ENCODE results near the gene RDH13.
"Not testable (repeated sequence)": the region's sequence is repeated elsewhere in the genome, so short reads cannot be mapped to it uniquely, and the experiment has no call there.

The RDH13 gene

DNA sequence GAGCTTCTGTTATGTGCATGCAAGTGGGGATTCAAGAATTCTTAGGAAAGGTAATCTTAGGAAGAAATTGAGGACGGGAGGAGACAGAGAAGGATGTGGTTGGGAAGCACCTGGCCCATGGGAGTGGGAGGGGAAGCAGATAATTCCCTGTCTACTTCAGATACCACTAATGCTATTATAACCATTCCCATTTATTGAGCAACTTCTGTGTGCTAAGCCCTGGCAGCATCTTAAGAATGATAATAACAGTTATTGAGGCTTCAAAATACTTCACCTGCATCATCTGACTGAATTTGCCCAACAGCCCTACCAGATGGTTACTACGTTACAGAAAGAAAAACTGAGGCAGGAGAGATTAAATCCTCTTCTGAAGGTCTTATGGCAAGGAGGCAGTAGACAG, 14.2 kb upstream of the RDH13 start:
- DNase-seq (ENCODE audit: low read depth in 2 of 2): no peak

DNA sequence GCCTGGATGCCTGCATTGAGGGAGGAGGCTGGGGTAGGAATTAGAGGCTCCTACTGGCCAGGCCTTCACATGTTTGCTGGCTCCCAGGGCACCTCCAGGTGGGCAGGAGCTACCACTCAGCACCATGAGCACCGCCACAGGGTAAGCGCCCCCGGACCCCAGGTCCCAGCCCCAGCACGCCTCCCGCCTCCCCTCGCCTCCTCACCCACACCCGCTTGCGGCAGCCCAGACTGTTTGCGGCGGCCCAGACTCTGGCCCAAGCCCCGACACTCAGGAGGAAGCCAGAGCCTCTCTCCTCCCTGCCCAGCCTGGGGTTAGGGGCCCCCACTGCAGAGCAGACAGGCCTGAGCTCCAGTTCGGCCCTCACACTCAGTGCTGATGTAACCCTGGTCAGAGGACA, 13.4 kb upstream of the RDH13 start:
- DNase-seq (ENCODE audit: low read depth in 2 of 2): no peak

DNA sequence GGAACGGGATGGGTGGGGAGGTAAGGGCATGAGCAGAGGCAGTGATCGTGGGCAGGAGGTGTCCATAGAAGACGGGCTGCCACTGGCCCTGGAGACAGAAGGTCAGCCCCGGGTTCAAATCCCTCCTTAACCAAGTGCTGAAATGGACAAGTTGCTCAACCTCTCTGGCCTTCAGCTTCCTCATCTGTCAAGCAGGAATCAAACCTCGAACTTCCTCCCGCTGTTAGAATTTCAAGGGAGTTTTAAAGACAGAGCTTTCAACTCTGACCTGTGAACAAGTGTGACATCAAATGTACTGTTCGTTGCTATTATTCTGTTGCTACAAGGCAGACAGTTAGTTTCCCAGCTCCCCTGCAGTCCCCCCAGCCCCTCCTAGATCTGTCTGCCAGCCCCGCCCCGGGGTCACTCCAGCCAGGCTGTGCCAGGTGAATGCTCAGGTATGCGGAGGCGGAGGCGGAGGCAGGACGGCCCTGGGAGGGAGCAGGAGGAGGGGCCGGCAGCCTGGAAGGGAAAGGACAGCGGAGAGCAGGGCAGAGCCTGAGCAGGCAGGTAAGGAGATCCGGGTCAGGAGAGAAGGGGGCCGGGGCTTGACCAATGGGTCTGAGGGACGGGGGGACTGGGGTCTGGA, 12.5 kb upstream of the RDH13 start, which contains the start of gene EPS8L1:
EPS8L1 (plus strand) TSS at position 499 of the 628 bp plus-strand sequence. CDS start 576 bp downstream, outside the sequence.
- DNase-seq (ENCODE audit: low read depth in 2 of 2): no peak

DNA sequence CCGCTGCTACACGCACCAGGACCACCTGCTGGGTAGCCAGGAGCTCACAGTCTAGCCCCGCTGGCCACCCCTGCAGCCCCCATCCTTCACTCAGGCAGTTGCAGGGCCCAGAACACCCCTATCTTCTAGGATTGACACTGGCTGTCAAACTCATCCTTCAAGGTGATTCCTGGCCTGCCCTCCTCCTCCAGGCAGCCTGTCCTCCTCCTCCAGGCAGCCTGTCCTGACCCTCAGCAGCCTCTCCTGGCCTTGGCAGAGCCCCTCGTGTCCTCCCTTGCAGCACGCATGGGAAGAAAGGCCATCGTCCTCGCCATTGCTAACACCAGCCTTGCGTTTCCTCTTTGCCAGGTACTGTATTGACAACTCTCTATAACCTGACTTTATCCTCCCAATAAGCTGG, 9.0 kb upstream of the RDH13 start:
- no peak for DNase-seq (ENCODE audit: low read depth in 2 of 2)

DNA sequence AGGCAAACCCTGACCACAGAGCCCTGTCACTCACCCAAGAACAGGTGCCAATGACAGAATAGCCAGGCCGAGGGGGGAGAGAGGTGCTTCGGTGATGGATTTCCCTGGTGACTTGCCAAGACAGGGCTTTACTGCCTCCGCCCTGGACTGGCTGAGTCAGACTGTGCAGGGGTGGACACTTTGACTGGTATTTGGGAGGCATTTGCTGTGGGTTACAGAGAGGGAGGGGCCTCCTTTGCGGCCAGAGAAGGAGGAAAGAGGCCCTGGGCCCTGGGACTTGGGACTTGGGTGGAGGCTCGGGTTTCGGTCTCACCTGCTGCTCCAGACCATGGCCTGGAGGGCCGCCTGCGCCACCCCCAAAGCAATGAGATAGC, 8.2 kb upstream of the RDH13 start:
- no peak for DNase-seq (ENCODE audit: low read depth in 2 of 2)

DNA sequence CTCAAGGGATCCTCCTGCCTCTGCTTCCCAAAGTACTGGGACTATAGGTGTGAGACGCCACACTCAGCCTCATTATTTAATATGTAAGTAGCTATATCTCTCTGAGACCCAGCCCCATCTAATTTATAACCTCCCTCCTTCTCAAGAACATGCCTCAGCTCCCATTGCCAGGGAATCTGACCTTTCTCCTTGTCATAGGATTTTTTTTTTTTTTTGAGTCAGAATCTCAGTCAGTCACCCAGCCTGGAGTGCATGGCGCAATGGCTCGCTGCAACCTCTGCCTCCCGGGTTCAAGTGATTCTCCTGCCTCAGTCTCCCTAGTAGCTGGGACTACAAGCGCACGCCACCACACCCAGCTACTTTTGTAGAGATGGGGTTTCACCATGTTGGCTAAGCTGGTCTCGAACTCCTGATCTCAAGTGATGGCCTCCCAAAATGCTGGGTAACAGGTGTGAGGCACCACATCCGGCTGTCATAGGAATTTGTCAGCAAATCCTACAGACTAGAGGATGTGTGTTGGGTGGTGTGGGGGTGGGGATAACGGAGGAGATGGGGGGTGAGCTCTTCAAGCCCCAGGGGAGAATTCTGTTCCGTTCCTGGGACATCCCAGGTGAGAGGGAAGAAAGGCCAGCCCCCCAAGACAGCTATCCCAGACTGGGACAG, 7.6 kb upstream of the RDH13 start:
- no peak for DNase-seq (ENCODE audit: low read depth in 2 of 2)

DNA sequence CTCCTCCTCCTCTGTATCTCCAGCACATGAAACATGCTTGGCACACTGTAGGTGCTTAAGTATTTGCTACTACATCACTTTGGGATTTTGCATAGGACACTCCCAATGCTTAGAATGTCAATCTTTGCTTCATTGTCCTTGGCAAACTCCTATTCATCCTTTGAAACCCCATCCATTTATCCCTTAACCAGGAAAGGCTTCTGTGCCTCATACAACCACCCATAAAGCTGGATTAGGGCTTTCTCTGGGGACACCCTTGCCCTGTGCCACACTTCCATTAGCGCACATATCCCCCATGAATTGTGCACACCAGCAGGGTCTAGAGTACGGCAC, 6.9 kb upstream of the RDH13 start:
- DNase-seq (ENCODE audit: low read depth in 2 of 2): no peak

DNA sequence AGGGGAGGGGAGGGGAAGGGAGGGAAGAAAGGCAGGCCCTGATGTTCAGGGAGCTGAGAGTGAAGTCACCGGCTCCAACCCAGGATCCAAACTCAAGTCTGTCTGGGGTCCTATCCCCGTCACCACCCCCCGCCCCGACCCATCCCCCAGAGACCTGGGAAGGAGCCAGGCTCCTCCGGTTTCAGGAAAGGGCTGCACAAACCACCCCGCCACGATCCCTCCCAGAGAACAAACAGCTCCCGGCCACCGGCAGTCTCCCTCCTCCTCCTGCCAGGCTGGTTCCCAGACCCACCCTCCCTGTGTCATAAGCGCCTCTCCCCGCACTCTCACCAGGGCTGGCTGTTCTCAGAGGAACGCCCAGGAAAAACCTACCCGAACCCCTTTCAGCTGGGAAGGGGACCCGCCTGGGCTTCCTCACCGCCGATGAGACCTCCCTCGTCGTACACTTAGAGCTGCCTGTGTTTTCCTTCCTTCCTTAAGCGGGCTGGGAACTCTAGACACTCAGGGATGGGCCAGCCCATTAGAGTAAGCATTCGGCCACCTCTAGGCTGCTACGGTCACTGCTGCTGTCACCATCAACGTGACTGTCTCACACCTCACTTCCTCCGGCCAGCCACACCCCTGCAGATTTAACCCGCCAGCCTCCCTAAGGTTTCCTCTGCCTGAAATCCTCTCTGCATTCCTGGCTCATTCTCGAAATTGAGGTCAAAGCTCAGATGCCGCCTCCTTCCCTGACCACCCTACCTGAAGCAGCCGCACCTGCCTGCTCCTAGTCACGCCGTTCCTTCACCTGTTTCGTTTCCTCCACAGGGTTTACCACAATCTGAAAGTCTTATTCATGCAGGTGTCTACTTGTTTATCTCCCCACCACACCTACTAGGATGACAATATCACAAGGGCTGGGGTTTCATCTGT, 6.3 kb upstream of the RDH13 start:
- no peak for DNase-seq (ENCODE audit: low read depth in 2 of 2)

DNA sequence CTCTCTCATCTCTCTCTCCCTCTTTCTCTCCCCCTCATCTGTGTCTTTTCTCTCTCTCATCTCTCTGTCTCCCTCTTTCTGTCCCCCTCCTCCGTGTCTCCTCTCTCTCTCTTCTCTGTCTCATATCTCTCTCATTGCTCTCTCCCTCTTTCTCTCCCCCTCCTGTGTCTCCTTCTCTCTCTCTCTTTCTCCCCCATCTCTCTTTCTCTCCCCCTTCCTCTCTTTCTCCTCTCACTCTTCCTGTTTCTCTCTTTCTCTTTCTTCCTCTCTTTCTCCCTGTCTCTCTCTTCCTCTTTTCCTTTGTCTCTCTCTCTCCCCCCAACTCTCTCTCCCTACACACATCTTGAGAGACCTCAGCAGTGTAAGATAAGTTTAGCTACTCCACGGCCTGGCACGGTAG, 4.9 kb upstream of the RDH13 start:
- no peak for DNase-seq (ENCODE audit: low read depth in 2 of 2)

DNA sequence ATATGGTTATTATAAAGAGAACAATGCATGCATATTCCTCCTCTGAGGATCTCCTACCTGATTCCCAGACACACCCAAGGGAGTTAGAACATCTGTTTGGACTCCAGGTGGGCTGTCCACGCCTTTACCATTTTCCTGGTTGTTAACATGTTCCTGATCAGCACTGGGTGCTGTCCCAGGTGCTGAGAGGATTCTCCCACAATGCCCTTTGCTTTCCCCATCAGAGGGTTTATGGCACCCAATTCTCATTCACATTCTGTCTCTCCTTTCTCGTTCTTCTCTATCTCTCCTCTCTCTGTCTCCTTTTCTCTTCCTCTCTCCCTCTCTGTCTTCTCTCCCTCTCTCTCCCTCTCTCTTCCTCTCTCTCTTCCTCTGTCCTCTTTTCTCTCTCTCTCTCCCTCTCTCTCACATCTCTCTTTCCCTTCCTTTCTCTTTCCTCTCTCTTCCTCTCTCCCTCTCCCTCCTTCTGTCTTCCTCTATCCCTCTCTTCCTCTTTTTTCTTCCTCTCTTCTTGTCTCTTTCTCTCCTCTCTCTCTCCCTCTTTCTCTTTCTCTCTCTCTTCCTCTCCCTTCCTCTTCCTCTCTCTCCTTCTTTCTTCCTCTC, 3.3 kb upstream of the RDH13 start:
- no peak for DNase-seq (ENCODE audit: low read depth in 2 of 2)

DNA sequence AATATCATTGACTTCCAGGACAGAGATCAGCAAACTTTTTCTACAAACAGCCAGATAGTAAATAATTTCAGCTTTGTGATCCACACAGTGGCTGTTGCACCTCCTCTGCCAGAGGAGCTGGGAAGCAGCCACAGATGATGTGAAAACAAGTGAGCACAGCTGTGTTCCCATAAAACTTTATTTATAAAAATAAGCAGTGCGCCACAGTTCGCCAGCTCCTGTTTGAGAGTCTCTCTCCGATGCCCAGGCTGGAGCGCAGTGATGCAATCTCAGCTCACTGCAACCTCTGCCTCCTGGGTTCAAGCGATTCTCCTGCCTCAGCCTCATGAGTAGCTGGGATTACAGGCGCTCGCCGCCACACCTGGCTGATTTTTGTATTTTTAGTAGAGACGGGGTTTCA, 2.6 kb upstream of the RDH13 start:
- DNase-seq (ENCODE audit: low read depth in 2 of 2): not testable (repeated sequence)

DNA sequence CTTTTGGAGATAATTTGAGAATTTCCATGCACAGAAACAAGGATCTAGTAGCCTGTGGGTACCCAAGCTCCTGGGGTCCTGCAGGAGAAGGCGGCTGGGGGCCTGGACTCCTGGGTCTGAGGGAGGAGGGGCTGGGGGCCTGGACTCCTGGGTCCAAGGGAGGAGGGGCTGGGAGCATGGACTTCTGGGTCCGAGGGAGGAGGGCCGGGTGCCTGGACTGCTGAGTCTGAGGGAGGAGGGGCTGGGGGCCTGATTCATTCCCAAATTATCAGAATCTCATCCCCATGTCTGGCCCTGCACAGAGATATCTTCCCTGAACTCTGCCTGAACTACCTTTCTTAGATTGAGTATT, 520 bp upstream of the RDH13 start:
- DNase-seq (ENCODE audit: low read depth in 2 of 2): no peak

DNA sequence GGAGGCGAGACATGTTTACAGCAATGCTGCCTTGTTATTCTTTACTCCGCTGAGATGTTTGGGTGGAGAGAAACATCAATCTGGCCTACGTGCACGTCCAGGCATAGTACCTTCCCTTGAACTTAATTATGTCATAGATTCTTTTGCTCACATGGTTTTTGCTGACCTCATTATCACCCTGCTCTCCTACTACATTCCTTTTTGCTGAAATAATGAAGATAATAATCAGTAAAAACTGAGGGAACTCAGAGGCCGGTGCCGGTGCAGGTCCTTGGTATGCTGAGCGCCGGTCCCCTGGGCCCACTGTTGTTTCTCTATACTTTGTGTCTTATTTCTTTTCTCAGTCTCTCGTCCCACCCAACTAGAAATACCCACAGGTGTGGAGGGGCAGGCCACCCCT, 2.7 kb downstream of the RDH13 start:
- not testable (repeated sequence) for DNase-seq (ENCODE audit: low read depth in 2 of 2)

DNA sequence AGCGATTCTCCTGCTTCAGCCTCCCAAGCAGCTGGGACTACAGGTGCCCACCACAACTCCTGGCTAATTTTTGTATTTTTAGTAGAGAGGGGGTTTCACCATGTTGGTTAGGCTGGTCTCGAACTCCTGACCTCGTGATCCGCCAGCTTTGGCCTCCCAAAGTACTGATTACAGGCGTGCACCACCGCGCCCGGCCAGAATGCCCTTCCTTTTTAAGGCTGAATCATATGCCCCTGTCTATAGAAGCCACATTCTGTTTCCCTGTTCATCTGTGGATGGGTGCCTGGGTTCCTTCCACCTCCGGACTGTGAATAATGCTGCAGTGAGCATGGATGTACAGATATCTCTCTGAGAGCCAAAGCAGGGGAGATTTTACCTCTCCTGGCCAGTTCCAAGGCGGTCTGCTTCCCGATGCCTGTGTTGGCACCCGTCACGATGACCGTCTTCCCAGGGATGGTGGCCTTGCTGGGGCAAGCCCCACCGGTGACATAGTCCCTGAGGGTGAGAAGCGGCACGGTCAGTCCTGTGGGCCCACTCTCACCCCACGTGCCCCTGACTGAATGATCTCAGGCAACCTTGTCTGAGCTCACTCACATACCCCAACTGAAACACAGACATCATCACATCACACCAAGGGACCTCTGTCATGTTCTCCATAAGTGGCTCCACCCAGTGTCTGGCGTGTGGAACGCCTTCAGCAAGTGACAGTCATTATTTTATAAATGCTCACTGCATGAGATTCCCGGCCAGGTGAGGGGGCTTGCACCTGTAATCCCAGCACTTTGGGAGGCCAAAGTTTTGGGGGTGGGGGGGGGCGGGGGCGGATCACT, 4.0 kb downstream of the RDH13 start:
- no peak for DNase-seq (ENCODE audit: low read depth in 2 of 2)

DNA sequence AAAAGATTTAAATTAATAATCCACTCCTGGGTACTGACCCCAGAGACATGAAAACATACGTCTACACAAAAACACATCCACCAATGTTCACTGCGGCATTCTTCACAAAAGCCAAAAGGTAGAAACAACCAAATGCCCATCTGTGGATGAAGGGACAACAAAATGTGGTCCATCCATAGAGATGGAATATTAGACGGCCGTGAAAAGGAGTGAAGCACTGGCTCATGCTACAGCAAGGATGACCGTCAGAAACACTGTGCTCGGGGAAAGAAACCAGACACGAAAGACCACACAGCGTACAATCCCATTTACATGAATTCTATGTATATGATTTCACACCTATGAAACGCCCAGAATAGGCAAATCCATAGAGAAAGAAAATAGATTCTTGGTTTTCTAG, 6.1 kb downstream of the RDH13 start:
- DNase-seq (ENCODE audit: low read depth in 2 of 2): no peak

DNA sequence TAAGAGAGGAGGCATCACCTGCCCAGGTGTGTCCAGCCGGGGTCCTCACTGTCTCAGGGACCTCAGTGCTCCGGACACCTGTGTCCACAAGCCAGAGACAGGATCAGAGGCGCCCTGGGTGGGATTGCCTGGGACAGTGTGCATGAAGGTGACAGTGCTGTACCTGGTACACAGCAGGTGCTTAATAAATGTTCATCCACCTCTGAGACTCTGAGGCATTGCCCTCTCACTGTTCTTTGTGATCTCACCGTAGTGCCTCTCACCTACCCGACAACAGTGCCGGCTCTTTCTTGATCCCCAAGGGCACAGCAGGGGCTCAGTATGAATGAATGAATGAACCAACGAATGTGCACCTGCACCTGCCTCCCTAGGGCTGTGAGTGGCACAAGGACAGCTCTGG, 9.2 kb downstream of the RDH13 start:
- no peak for DNase-seq (ENCODE audit: low read depth in 2 of 2)

DNA sequence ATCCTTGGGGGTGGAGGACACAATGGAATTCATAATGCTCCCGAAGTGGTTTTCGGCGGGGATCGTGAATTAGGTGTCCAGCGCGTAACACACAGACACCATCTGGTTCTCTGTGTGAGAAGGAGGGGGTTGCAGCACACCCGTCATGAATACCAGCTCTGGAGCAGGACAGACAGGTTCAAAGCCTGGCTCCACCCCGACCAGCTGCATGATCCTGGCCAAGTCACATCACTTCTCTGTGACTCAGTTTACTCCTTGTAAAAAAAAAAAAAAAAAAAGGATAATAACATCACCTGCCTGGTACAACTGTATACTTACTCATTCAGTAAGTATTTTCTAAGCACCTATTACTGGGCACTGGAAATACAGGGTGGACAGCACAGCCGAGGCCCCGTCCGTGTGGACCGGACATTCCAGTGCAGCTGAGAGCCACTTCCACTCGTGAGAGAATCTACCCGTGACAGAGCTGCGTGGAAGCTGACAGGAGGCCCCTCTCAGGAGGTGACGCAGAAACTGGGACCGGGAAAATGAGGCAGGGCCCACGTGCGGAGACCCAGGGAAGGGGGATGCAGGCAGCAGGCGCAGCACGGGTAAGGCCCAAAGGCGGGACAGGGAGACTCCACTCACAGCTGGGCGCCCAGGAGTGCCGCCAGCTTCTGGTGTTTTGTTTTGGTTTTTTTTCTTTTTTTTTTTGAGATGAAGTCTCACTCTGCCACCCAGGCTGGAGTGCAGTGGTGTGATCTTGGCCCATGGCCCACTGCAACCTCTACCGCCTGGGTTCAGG, 12.0 kb downstream of the RDH13 start:
- no peak for DNase-seq (ENCODE audit: low read depth in 2 of 2)

DNA sequence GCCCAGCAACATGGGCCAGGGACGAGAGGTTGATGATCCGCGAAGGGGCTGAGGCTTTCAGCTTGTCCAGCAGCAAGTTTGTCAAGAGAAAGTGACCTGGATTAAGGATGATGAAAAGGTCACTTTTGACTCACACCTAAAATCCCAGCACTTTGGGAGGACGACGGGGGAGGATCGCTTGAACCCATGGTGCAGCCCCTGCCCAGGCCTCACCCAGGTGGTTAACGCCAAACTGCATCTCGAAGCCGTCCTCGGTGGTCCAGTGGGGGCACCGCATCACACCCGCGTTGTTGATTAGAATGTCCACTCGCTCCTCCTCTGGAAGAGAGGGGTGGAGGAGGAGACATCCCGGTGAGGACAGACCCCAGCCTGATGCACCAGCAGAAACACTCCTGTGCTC, 14.5 kb downstream of the RDH13 start:
- DNase-seq (ENCODE audit: low read depth in 2 of 2): no peak

DNA sequence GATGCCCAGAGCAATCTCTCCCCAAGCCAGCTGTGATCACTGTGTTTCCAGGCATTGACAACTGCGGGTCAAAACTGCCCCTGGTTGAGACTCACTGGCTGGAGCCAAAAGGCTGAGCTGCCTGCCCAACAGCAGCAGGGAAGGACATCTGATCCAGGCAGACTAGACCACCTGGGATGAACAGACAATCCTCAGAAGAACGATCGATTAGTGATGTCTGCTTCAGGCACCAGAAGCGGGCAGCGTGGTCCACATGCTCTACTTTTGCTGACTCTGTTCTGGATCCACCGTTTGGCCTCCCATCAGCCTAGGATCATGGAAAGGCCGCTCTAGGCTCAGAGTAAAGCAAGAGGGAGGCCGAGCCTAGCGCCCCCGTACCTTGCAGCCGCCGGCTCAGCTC, 15.0 kb downstream of the RDH13 start:
- DNase-seq (ENCODE audit: low read depth in 2 of 2): no peak

DNA sequence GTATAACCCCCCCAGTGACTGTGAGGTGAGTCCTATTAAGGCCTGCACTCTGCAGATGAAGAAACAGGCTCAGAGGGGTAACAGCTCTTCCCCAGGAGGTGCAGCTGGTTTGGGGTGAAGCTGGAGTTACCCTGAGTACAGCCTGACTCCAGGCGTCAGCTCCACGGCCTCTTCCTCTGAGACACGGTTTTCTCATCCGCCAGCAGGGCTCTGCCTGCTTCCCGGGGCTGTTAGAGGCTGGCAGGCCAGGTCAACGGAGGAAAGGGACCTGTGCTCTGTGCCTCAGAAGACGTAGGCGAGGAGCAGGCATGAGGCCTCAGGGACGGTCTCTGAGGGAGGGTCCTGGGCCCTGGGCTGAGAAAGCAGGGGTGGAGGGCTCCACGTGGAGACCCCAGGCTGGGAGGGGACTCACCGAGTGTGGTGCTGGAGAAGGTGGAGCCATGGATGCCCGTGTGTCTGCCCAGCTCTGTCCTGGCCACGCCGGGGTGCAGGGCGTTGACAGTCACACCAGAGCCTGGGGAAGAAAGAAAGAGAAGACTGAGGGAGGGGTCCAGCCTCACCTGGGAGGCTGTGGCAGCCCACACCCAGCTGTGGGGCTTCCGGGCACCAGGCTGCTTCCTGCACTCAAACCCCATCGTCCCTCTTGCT, 15.8 kb downstream of the RDH13 start:
- no peak for DNase-seq (ENCODE audit: low read depth in 2 of 2)
